Large intestine (tissue), 3 donors: ENCODE results near the gene COL16A1. TPM values are rescaled to one million over a fixed set of nuclear protein-coding genes. Genes with fewer than 3 reads are reported as not detected.

ENCODE experiments used
- DNase-seq, 2 donors: peaks; one replicate each; pipeline versions ENCODE4 v3.0.0 to v3.0.0-alpha.2; 2013
- H3K27ac ChIP-seq: one replicate; pipeline ENCODE4 v1.5.1; 2013; ENCODE audit warnings: low read length
- H3K27me3 ChIP-seq: 2 replicates; pipeline ENCODE4 v1.6.1; 2013; ENCODE audit warnings: low read length; ENCODE audit not compliant: control insufficient read depth, insufficient read depth
- H3K36me3 ChIP-seq: 2 replicates; pipeline ENCODE4 v1.6.1; 2013; ENCODE audit warnings: low read length; ENCODE audit not compliant: control insufficient read depth, insufficient read depth
- H3K4me1 ChIP-seq: one replicate; pipeline ENCODE4 v1.6.1; 2013; ENCODE audit warnings: low read length; ENCODE audit not compliant: control insufficient read depth, insufficient read depth
- H3K4me3 ChIP-seq: one replicate; pipeline ENCODE4 v1.5.1; 2013; ENCODE audit warnings: low read length
- H3K9me3 ChIP-seq: one replicate; pipeline ENCODE4 v1.6.1; 2013; ENCODE audit warnings: mild to moderate bottlenecking, low read depth, low read length, moderate library complexity; ENCODE audit not compliant: control insufficient read depth
- WGBS: methylation state at CpG from one replicate; pipeline ENCODE4 v1.1.5; 2013; ENCODE audit warnings: low lambda C conversion rate; ENCODE audit not compliant: insufficient coverage; 5-methylcytosine and 5-hydroxymethylcytosine counted together
- polyA plus RNA-seq: library from polyadenylated mRNA; unstranded; fragments of 120-200 nt; gene quantifications from one replicate; pipeline ENCODE4 v1.2.1, GENCODE V29; 2013

COL16A1 gene
- polyA plus RNA-seq, 1 donor: 188 TPM

DNA sequence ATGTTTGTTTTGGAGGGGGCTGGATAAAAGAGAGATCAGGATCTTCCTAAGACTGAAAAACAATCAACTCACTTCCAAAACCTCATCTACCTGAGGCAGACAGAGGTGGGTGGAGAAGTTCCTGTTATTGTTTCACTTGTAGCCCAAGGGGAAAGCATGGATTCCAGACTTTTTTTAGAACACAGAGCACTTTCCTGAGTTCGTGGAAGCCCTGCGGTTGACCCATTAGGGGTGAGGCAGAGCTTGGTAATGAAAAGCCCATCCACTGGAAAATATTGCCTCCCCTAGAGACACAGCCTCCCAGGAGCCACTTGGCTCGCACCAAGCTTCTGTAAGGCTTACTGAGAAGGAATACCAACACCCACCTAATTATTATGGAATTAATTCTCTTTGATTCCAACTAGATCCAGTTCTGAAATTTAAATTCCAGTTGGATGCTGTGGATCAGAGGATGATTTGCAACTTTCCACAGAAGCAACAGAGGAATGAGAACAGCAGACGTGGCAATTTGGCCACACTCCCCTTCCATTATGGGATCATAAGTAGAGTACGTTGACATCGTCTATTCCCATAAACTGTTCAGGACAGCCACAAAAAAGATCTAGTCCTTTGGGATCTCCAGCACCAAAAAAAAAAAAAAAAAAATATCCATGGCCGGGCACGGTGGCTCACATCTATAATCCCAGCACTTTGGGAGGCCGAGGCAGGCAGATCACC is 55.0 kb downstream of the COL16A1 start:
- no peak overlapping the region for H3K4me3 ChIP-seq
- H3K36me3 ChIP-seq: peaks cover 17% of the 10 kb centered on the region
- no peak for DNase-seq
- no peaks in the 10 kb centered on the region for H3K9me3 ChIP-seq
- H3K27me3 ChIP-seq: no peaks in the 10 kb centered on the region
- peaks cover 30% of the 10 kb centered on the region for H3K4me1 ChIP-seq
- no peak overlapping the region for H3K27ac ChIP-seq
- 80% methylated on average over 1 of the region's 9 CpGs for WGBS

DNA sequence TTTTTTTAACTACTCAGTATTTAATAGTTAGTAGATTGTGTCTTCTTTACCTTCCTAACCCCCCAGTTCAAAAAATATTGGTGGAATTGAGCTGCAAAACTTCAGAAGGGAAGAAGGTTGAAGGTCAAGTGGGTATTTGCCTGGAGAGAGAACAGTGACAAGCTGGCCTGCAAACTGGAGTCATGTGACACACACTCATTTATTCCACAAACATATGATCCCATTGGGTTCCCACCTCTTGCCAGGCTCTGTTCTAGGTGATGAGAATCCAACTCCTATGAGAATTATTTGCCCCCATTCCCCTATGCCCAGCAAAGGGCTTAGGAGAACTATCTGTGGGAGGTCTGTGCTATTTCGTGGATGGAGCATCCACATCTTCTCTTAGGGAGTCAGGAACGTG is 55.6 kb downstream of the COL16A1 start:
- no peaks in the 10 kb centered on the region for H3K9me3 ChIP-seq
- no peak for DNase-seq
- WGBS: no CpG with 5 or more reads among the region's 2 CpGs
- peaks cover 36% of the 10 kb centered on the region for H3K4me1 ChIP-seq
- peaks cover 12% of the 10 kb centered on the region for H3K36me3 ChIP-seq
- H3K4me3 ChIP-seq: no peak overlapping the region
- H3K27me3 ChIP-seq: no peaks in the 10 kb centered on the region
- H3K27ac ChIP-seq: no peak overlapping the region

DNA sequence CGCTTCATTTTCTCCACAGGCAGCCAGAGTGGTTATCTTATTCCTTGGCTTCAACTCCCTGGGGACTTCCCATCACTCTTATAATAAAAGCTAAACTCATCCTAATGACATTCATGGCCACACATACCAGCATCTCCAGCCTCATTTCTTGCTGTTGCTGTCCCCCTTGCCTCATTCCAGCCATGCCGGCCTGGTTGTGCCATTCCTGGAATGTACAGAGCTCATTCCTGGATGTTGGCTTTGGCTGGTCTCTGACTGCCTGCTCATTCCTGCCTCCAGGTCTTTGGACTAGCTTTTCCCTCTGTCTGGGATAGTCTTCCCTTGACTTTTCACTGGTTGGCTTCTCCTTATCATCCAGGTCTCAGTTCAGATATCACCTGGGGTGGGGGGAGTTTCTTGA is 56.7 kb downstream of the COL16A1 start:
- WGBS: no CpG with 5 or more reads among the region's 2 CpGs
- Histone ChIP-seq H3K27ac (no peak overlapping the region), H3K9me3 (no peaks in the 10 kb centered on the region), H3K36me3 (peaks cover 2% of the 10 kb centered on the region), H3K4me1 (peaks cover 36% of the 10 kb centered on the region), H3K4me3 (no peak overlapping the region), H3K27me3 (no peaks in the 10 kb centered on the region)
- no peak for DNase-seq

GRCh38 chr1:31646259-31646960 is 57.4 kb downstream of the COL16A1 start:
- Histone ChIP-seq H3K4me3 (no peak overlapping the region), H3K27ac (no peak overlapping the region), H3K27me3 (no peaks in the 10 kb centered on the region), H3K4me1 (peaks cover 30% of the 10 kb centered on the region), H3K36me3 (no peaks in the 10 kb centered on the region), H3K9me3 (no peaks in the 10 kb centered on the region)
- 100% methylated on average over 1 of the region's 4 CpGs for WGBS
- no peak for DNase-seq

GRCh38 chr1:31645274-31645568 is 58.6 kb downstream of the COL16A1 start:
- Histone ChIP-seq H3K27ac (peak overlapping the region; percentile 93), H3K4me1 (peaks cover 18% of the 10 kb centered on the region), H3K9me3 (no peaks in the 10 kb centered on the region), H3K27me3 (no peaks in the 10 kb centered on the region), H3K4me3 (peak overlapping the region; percentile 70), H3K36me3 (no peaks in the 10 kb centered on the region)
- DNase-seq: no peak
- no CpG with 5 or more reads among the region's 11 CpGs for WGBS

DNA sequence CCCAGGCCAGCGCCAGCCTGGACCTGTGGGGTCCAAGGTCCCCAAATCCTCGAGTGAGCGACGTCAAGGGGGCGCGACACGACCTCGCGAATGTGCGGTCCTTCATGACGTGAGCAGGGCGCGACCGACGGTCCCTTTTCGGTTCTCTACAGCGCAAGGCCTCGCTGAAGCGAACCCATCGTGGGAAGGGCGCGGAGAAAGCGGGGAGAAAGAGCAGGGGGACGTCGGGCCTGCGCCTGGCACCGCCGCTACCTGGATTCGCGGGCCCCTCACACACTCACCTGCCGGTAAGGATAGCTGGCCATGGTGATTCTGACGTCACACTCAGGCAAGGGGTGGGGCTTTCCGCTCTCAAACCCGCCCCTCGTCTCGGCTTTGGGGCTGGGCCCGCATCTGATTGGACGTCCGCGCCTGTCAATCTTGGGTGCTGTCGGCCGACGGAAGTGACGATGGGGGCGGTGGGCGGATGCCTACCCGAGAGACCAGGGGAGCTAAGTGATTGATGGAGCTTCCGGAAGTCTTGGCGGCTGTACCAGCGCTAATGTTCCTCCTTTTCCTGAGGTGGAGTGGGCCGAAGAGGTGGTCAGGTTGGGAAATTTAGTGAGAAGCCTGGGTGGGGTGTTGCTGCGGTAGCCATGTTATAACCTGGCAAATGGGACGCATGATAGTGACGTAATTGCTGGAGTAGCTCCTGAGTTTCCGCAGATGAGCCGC is 59.1 kb downstream of the COL16A1 start, which contains the start of gene PEF1:
PEF1 (minus strand) TSS at position 317 of the 714 bp plus-strand sequence; CDS start at position 305, 12 bp downstream.
- H3K36me3 ChIP-seq: no peaks in the 10 kb centered on the region
- H3K4me3 ChIP-seq: peak within 1 kb of the TSS; percentile 70
- H3K9me3 ChIP-seq: no peaks in the 10 kb centered on the region
- no CpG with 5 or more reads among the region's 56 CpGs for WGBS
- H3K27ac ChIP-seq: peak within 1 kb of the TSS; percentile 93
- H3K4me1 ChIP-seq: peaks cover 13% of the 10 kb centered on the region
- peak; percentile 98 to 99 for DNase-seq
- no peaks in the 10 kb centered on the region for H3K27me3 ChIP-seq

DNA sequence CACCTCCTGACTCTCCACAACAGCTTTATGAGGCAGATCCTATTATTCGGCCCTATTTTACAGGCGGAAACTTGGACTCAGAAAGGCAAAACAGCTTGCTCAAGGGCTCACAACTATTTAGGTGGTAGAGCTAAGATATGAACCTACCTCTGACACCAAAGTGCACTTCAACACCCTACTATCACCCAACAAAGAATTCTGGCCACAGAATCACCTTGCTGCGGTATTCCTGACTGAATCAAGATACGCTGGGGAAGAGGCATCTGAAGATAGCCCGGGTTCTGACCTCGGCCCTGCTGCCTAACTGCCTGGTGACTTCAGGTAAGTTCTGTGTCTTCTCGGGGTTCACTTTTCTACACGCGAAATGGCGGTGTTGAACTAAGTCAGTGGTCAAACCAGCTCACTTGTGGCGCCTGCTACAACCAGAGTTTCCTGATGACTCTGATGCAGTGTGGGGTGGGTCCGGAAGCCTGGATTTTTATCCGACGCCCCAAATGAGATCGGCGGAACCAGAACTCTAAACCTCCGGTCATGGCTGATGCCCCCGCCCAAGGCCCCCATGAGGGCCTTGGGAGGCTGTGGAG is 59.7 kb downstream of the COL16A1 start:
- Histone ChIP-seq H3K4me3 (peak overlapping the region; percentile 70), H3K27me3 (no peaks in the 10 kb centered on the region), H3K36me3 (no peaks in the 10 kb centered on the region), H3K27ac (peak overlapping the region; percentile 93), H3K4me1 (peaks cover 13% of the 10 kb centered on the region), H3K9me3 (no peaks in the 10 kb centered on the region)
- no peak for DNase-seq
- WGBS: no CpG with 5 or more reads among the region's 18 CpGs

DNA sequence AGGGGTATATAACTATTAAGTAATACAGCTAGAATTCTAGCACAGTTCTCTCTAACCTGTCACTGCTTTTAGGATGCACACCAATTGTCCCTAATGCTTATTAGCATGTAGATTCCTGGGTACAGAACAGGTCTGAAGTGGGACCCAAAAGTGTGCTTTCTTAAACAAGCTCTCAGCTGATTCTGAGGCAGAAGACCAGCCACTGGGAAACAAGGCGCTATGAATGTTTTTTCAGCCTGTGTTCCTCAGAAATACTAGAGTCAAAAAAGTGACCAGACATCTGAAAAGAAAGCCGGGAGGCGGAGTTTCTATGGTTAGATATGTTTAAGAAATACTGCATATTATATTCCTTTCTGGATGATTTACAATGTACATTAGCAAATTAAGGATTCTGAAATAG is 60.9 kb downstream of the COL16A1 start:
- no peak overlapping the region for H3K27ac ChIP-seq
- DNase-seq: no peak
- H3K9me3 ChIP-seq: no peaks in the 10 kb centered on the region
- no CpG with 5 or more reads among the region's 3 CpGs for WGBS
- no peaks in the 10 kb centered on the region for H3K36me3 ChIP-seq
- H3K4me1 ChIP-seq: peaks cover 23% of the 10 kb centered on the region
- H3K4me3 ChIP-seq: no peak overlapping the region
- no peaks in the 10 kb centered on the region for H3K27me3 ChIP-seq

DNA sequence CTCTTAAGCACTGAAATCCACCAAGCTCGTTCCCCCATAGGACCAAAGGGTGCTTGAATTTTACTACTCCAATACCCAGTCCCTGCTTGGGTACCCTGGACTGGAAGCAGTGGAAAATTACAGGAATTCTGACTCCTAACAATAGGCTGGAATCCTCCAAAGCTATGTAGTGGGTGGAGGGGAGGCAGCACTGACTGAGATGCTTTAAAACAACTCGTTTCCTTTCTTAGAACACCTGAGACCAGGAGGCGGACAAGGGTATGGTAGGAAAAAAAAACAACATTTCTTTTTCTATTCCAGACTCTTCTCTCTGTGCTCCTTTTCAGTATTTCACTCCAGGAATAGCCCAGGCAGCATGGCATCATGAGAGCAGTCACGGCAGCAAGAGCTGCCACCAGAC is 61.5 kb downstream of the COL16A1 start:
- no peak overlapping the region for H3K27ac ChIP-seq
- H3K27me3 ChIP-seq: no peaks in the 10 kb centered on the region
- peaks cover 26% of the 10 kb centered on the region for H3K4me1 ChIP-seq
- no peak for DNase-seq
- no peak overlapping the region for H3K4me3 ChIP-seq
- no peaks in the 10 kb centered on the region for H3K9me3 ChIP-seq
- WGBS: no CpG with 5 or more reads among the region's 4 CpGs
- H3K36me3 ChIP-seq: no peaks in the 10 kb centered on the region

DNA sequence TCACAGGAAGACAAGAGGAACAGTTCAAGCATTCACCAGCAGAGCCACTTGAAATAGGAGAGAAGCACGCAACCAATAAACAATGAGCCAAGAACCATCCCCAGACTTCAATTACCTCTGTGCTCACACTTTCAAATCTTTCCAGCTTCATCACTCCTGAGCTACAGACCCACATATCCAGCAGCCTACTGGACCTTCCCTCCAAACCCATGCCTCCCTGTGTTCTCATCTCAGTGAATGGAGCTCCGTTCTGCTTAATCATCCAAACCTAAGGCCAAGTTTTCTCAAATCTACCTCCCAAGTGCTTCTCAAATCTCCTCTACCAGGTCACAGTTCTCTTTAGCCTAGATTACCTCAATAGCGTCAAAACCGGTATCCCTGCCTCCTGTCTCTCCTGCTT is 62.9 kb downstream of the COL16A1 start:
- 90% methylated on average over 2 of the region's 4 CpGs for WGBS
- Histone ChIP-seq H3K27ac (no peak overlapping the region), H3K9me3 (no peaks in the 10 kb centered on the region), H3K4me3 (no peak overlapping the region), H3K36me3 (no peaks in the 10 kb centered on the region), H3K27me3 (no peaks in the 10 kb centered on the region), H3K4me1 (peaks cover 31% of the 10 kb centered on the region)
- no peak for DNase-seq
